Adrenal gland (tissue), 12 donors: Measurements from ENCODE around the gene PXYLP1. TPM values are rescaled to one million over a fixed set of nuclear protein-coding genes. Genes with fewer than 3 reads are reported as not detected.

Source experiments
- DNase-seq, 7 donors: peaks; one replicate each; pipeline ENCODE4 v3.0.0-alpha.2; 2019 to 2020
- H3K27ac ChIP-seq, 5 donors: fragments of 200-600 bp; sonication (generic) in 4 of 5; 1 replicate in 3 of 5; 2 replicates in 2 of 5; pipeline versions ENCODE4 v1.5.1 to v1.8.0; 2016 to 2020; ENCODE audit warnings: mild to moderate bottlenecking in 1 of 5
- H3K27me3 ChIP-seq: fragments of 200-600 bp; 2 replicates; pipeline ENCODE4 v1.8.0; 2021
- H3K36me3 ChIP-seq, 2 donors: fragments of 200-600 bp; replicated peaks in 1 of 2; 1 replicate in 1 of 2; 2 replicates in 1 of 2; pipeline versions ENCODE4 v1.5.1 to v1.8.0; 2018 to 2022
- H3K4me1 ChIP-seq, 2 donors: fragments of 200-600 bp; replicated peaks in 1 of 2; 1 replicate in 1 of 2; 2 replicates in 1 of 2; pipeline versions ENCODE4 v1.5.1 to v1.8.0; 2018 to 2021
- H3K4me3 ChIP-seq, 4 donors: fragments of 200-600 bp; sonication (generic) in 3 of 4; one replicate each; pipeline ENCODE4 v1.5.1; 2016 to 2018
- H3K9me3 ChIP-seq, 3 donors: fragments of 200-600 bp; sonication (generic) in 1 of 3; replicated peaks in 1 of 3; 1 replicate in 2 of 3; 2 replicates in 1 of 3; pipeline versions ENCODE4 v1.5.1 to v1.8.0; 2016 to 2021
- POLR2A ChIP-seq, 2 donors: fragments of 450-650 bp; IDR thresholded peaks; one replicate each; pipeline ENCODE4 v1.6.1; 2017; ENCODE audit warnings: antibody characterized with exemption in 2 of 2, mild to moderate bottlenecking in 2 of 2, moderate library complexity in 1 of 2
- WGBS, 4 donors: extraction: QIAGEN DNeasy Blood & Tissue Kit in 2 of 4; methylation state at CpG; one replicate each; pipeline versions ENCODE4 v1.1.5 to v1.1.7; 2013 to 2017; 5-methylcytosine and 5-hydroxymethylcytosine counted together
- intact Hi-C, 2 donors: fragments of 100-400 bp; cut with DNase I; formaldehyde crosslinking; loops; one replicate each; pipeline versions ENCODE4 v1.14.1 to v1.15.0; 2022 to 2023
- polyA plus RNA-seq, 3 donors: library from polyadenylated mRNA; stranded (reverse); fragments of 200-250 nt in 2 of 3; fragments of 350-450 nt in 1 of 3; fragmentation: Illumina TruSeq in 1 of 3; extraction: RNeasy Lipid Tissue Mini Kit (QIAGEN cat#74804) in 1 of 3; gene quantifications; one replicate each; pipeline ENCODE4 v1.2.3, GENCODE V29; 2013 to 2014
- total RNA-seq, 9 donors: library from RNA; depleted of rRNA in 4 of 9; stranded (reverse); fragments of >200 nt in 4 of 9; fragments of 120-200 nt in 1 of 9; fragmentation: NEBNext Ultra II Directional in 1 of 9; extraction: Animal tissue kit (Norgen Biotek cat#: 25700) in 1 of 9; gene quantifications; one replicate each; pipeline versions ENCODE4 v1.1.0 to v1.2.4, GENCODE V29; 2013 to 2023
- TF ChIP-seq, protein P1 (sequence below), 6 experiments: fragments of 450-650 bp in 4 of 6; fragments of 200-600 bp in 2 of 6; sonication (generic) in 1 of 6; IDR thresholded peaks; 1 replicate in 5 of 6; 2 replicates in 1 of 6; pipeline versions ENCODE4 v1.5.1 to v1.8.0; 2016 to 2021; ENCODE audit warnings: antibody characterized with exemption in 6 of 6, mild to moderate bottlenecking in 2 of 6, moderate library complexity in 1 of 6
- donor health status: healthy with polysubstance abuse.
- donor health status: Bipolar disorder and iron deficiency.
- donor health status: DM: yes; HTN: yes; CAD: no.
- donor health status: DM: no; HTN: no; CAD: no.
- donor health status: DM: no; HTN: no; CAD: no.
- donor health status: DM: yes; HTN: yes; CAD: no.

PXYLP1 gene
- total and polyA plus RNA-seq, 12 donors: 5.5 to 22.7 (median 8.1) TPM

DNA sequence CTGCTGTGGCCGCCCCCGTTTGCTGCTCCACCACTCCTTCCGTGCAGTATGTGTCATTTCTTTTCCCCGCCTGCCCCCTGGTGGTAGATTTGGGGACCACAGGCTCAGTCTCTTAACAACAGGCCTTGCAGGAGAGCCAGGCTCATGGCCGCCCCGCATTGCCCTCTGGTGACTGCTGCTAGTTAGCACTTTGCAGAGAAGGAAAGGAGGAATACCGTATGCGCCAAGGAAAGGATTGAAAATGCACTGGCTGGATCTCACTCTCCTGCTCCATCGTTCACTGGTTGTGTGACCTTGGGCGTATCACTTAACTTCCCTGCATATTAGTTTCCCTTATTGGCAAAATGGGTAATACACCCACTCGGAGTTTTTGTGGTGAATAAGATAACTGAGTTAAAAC is 39.3 kb upstream of the PXYLP1 start:
- no peaks in the 10 kb centered on the region for H3K27me3 ChIP-seq
- no peak overlapping the region for H3K27ac ChIP-seq
- peak; percentile 96 to 100 (median 98) for DNase-seq
- H3K4me1 ChIP-seq: no peaks in the 10 kb centered on the region
- H3K4me3 ChIP-seq: no peak overlapping the region
- H3K36me3 ChIP-seq: no peaks in the 10 kb centered on the region
- TF ChIP-seq, protein P1, sequence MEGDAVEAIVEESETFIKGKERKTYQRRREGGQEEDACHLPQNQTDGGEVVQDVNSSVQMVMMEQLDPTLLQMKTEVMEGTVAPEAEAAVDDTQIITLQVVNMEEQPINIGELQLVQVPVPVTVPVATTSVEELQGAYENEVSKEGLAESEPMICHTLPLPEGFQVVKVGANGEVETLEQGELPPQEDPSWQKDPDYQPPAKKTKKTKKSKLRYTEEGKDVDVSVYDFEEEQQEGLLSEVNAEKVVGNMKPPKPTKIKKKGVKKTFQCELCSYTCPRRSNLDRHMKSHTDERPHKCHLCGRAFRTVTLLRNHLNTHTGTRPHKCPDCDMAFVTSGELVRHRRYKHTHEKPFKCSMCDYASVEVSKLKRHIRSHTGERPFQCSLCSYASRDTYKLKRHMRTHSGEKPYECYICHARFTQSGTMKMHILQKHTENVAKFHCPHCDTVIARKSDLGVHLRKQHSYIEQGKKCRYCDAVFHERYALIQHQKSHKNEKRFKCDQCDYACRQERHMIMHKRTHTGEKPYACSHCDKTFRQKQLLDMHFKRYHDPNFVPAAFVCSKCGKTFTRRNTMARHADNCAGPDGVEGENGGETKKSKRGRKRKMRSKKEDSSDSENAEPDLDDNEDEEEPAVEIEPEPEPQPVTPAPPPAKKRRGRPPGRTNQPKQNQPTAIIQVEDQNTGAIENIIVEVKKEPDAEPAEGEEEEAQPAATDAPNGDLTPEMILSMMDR (IDR thresholded peaks at IDR 0.05): peak; percentile 98 to 100 (median 100)
- TF ChIP-seq POLR2A (IDR thresholded peaks at IDR 0.05): no peak
- 7 to 10% (median 9%) methylated on average over 8 to 11 of the region's 11 CpGs for WGBS, 4 donors
- no peaks in the 10 kb centered on the region for H3K9me3 ChIP-seq
- intact Hi-C loops: loop anchor here (5.0 kb wide), 3 partner anchors 180 to 295 kb away; no protein-coding TSS in a partner anchor

DNA sequence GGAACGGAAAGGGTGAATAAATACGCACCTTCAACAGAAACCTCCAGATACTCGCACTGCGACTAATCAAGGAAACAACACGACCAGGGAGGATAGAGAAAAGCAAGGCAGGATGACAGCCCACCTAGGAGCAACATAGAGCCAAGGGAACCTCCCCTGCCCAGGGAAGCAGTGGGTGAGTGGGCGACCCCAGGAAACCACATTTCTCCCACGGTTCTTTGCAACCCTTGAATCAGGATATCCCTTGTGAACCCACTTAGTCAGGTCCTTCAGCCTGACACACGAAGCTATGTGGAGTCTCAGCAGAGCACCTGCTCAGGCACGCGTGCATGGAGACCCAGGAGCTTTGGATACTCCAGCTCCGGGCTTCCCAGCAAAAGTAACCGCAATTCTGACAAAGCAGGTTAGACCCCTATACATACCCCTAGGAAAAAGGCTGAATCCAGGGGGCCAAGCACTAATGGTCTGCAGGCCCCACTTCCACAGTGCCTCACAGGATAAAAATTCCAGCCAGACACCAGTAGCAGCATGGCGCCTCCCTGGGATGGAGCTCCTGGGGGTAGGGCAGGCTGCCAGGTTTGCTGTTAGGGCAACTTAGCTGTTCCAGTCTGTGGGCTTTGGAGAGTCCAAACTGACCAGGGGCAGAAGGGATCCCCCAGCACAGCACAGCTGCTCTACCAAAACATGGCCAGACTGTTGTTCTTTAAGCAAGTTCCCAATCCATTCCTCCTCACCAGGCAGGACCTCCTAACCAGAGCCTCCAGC is 38.4 kb upstream of the PXYLP1 start:
- WGBS, 4 donors: 75 to 93% (median 82%) methylated on average over 10 to 13 of the region's 13 CpGs
- intact Hi-C loops: loop anchor here (5.0 kb wide), 3 partner anchors 181 to 296 kb away; no protein-coding TSS in a partner anchor
- TF ChIP-seq POLR2A (IDR thresholded peaks at IDR 0.05): no peak
- TF ChIP-seq, protein P1 (IDR thresholded peaks at IDR 0.05): no peak

DNA sequence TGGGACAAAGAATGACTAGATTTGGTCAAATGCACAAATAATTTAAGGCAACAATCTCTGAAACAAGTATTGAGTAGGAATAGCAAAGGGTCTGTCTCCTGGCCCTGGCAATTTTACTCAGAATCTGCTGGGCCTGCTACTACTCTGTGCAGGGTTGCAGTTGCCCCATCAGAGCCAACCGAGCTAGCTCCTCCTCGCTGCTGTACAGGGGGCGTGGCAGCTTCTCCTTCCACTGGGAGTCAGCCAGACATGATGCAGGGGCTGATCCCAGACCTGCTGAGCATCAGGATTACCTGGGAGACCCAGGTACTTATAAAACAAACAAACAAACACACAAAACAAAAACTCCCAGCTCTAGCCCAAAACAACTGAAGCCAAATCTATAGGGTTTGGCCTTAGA is 30.5 kb upstream of the PXYLP1 start:
- no peaks in the 10 kb centered on the region for H3K36me3 ChIP-seq
- no peaks in the 10 kb centered on the region for H3K9me3 ChIP-seq
- intact Hi-C loops: no loop called here
- 77 to 84% (median 80%) methylated on average over 2 to 3 of the region's 3 CpGs for WGBS, 4 donors
- no peak for TF ChIP-seq POLR2A (IDR thresholded peaks at IDR 0.05)
- TF ChIP-seq, protein P1 (IDR thresholded peaks at IDR 0.05): no peak
- no peaks in the 10 kb centered on the region for H3K4me1 ChIP-seq
- H3K27ac ChIP-seq: no peak overlapping the region
- DNase-seq: no peak
- no peaks in the 10 kb centered on the region for H3K27me3 ChIP-seq
- no peak overlapping the region for H3K4me3 ChIP-seq

More for the DNA sequence above, 38.4 kb upstream of the PXYLP1 start:
- no peak overlapping the region for H3K27ac ChIP-seq
- H3K4me1 ChIP-seq: no peaks in the 10 kb centered on the region
- H3K27me3 ChIP-seq: no peaks in the 10 kb centered on the region
- H3K36me3 ChIP-seq: no peaks in the 10 kb centered on the region
- DNase-seq: no peak
- no peaks in the 10 kb centered on the region for H3K9me3 ChIP-seq
- no peak overlapping the region for H3K4me3 ChIP-seq

DNA sequence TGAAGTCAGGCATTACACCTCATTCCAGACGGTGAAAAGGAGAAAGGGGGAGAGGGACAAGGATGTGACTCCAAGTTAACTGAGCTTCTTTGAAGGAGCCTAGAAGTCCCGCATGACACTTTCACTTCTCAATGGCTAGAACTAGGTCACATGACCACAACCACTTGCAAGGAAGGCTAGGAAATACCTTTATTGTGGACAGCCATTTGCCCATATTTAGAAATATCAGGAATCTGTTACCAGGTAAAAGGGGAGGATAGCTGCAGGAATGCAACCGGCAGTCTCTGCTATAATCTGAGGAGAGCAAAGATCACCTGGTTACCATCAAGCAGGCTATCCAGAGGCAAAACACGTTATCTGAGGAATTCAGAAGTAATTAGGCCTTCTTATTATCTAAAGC is 28.9 kb upstream of the PXYLP1 start:
- intact Hi-C loops: no loop called here
- 81 to 88% (median 82%) methylated on average over 4 of the region's 4 CpGs for WGBS, 4 donors
- DNase-seq: no peak
- Histone ChIP-seq H3K4me1 (no peaks in the 10 kb centered on the region), H3K9me3 (no peaks in the 10 kb centered on the region), H3K27me3 (no peaks in the 10 kb centered on the region), H3K4me3 (no peak overlapping the region), H3K36me3 (no peaks in the 10 kb centered on the region), H3K27ac (no peak overlapping the region)
- no peak for TF ChIP-seq POLR2A (IDR thresholded peaks at IDR 0.05)
- TF ChIP-seq, protein P1 (IDR thresholded peaks at IDR 0.05): no peak
